GM23338 (cell line): ENCODE measurements around the gene TMEM52. TPM values are rescaled to one million over a fixed set of nuclear protein-coding genes. Genes with fewer than 3 reads are reported as not detected.

Source experiments
- ATAC-seq: fragments of 200-7000 bp; cut with Tn5 transposase; 3 replicates; pipeline ENCODE4 v1.9.1; 2020
- DNase-seq: peaks from one replicate; pipeline ENCODE4 v3.0.0-alpha.2; 2015; ENCODE audit warnings: low spot score
- H2AFZ ChIP-seq: fragments of 200-600 bp; sonication (generic); 2 replicates; pipeline ENCODE4 v1.8.0; 2016; ENCODE audit warnings: antibody characterized with exemption, mild to moderate bottlenecking, moderate library complexity
- H3F3A ChIP-seq: fragments of 200-600 bp; sonication (generic); replicated peaks from 2 replicates; pipeline ENCODE4 v1.8.0; 2017; ENCODE audit warnings: antibody characterized with exemption, mixed run types, low read depth
- H3K27ac ChIP-seq: fragments of 200-600 bp; sonication (generic); 2 replicates; pipeline ENCODE4 v1.6.1; 2016; ENCODE audit warnings: low read depth
- H3K27me3 ChIP-seq: fragments of 200-600 bp; sonication (generic); 2 replicates; pipeline ENCODE4 v1.8.0; 2016; ENCODE audit warnings: mild to moderate bottlenecking, mixed run types, moderate library complexity; ENCODE audit not compliant: insufficient read depth
- H3K36me3 ChIP-seq: fragments of 200-600 bp; sonication (generic); 2 replicates; pipeline ENCODE4 v1.8.0; 2016; ENCODE audit warnings: mild to moderate bottlenecking; ENCODE audit not compliant: insufficient read depth
- H3K4me1 ChIP-seq: fragments of 200-600 bp; sonication (generic); 2 replicates; pipeline ENCODE4 v1.8.0; 2016; ENCODE audit warnings: mild to moderate bottlenecking, moderate library complexity; ENCODE audit not compliant: insufficient read depth
- H3K4me2 ChIP-seq: fragments of 200-600 bp; sonication (generic); 2 replicates; pipeline ENCODE4 v1.7.1; 2017; ENCODE audit warnings: mixed run types
- H3K4me3 ChIP-seq: fragments of 200-600 bp; sonication (generic); 2 replicates; pipeline ENCODE4 v1.6.1; 2016; ENCODE audit warnings: mixed run types
- H3K79me2 ChIP-seq: fragments of 200-600 bp; sonication (generic); replicated peaks from 2 replicates; pipeline ENCODE4 v1.8.0; 2017; ENCODE audit warnings: mild to moderate bottlenecking; ENCODE audit not compliant: insufficient read depth
- H3K9me2 ChIP-seq: fragments of 200-600 bp; sonication (generic); 2 replicates; pipeline ENCODE4 v1.8.0; 2017; ENCODE audit not compliant: insufficient read depth
- H4K20me1 ChIP-seq: fragments of 200-600 bp; sonication (generic); replicated peaks from 2 replicates; pipeline ENCODE4 v1.8.0; 2017; ENCODE audit warnings: mild to moderate bottlenecking; ENCODE audit not compliant: insufficient read depth
- H3K27ac Mint-ChIP-seq: 2 replicates; pipeline ENCODE4 v1.8.0; 2020; ENCODE audit warnings: inconsistent platforms, mild to moderate bottlenecking, moderate library complexity, mixed read lengths
- H3K27me3 Mint-ChIP-seq: 3 replicates; pipeline ENCODE4 v1.8.0; 2022; ENCODE audit warnings: low read depth, mild to moderate bottlenecking, moderate library complexity, mixed read lengths, inconsistent platforms; ENCODE audit not compliant: insufficient read depth, poor library complexity
- H3K36me3 Mint-ChIP-seq: 3 replicates; pipeline ENCODE4 v1.8.0; 2021; ENCODE audit warnings: low read depth, mild to moderate bottlenecking, inconsistent platforms, moderate library complexity, mixed read lengths
- H3K4me1 Mint-ChIP-seq: 3 replicates; pipeline ENCODE4 v1.8.0; 2020; ENCODE audit warnings: mild to moderate bottlenecking, inconsistent platforms, mixed read lengths
- H3K4me3 Mint-ChIP-seq: 3 replicates; pipeline ENCODE4 v1.8.0; 2021; ENCODE audit warnings: moderate library complexity, mild to moderate bottlenecking, inconsistent platforms, mixed read lengths
- H3K9me3 Mint-ChIP-seq: 3 replicates; pipeline ENCODE4 v1.8.0; 2020; ENCODE audit warnings: moderate library complexity, mild to moderate bottlenecking, inconsistent platforms, mixed read lengths
- EZH2 ChIP-seq: fragments of 200-600 bp; sonication (generic); IDR thresholded peaks from one replicate; pipeline ENCODE4 v1.8.0; 2017; ENCODE audit warnings: antibody characterized with exemption, mild to moderate bottlenecking, low read depth; ENCODE audit not compliant: unreplicated experiment
- EZH2phosphoT487 ChIP-seq: fragments of 200-600 bp; sonication (generic); IDR thresholded peaks from one replicate; pipeline ENCODE4 v1.8.1; 2018; ENCODE audit warnings: antibody characterized with exemption; ENCODE audit not compliant: unreplicated experiment
- JUNB ChIP-seq: IDR thresholded peaks from one replicate; pipeline ENCODE4 v1.6.1; 2016; ENCODE audit warnings: antibody characterized with exemption; ENCODE audit not compliant: unreplicated experiment
- NANOG ChIP-seq: IDR thresholded peaks from 2 replicates; pipeline ENCODE4 v1.6.1; 2016; ENCODE audit warnings: antibody characterized with exemption, borderline replicate concordance
- POLR2AphosphoS5 ChIP-seq: IDR thresholded peaks from 2 replicates; pipeline ENCODE4 v1.6.1; 2016; ENCODE audit warnings: antibody characterized with exemption, low read depth
- ZNF114 ChIP-seq: fragments of 250-450 bp; sonication (Bioruptor Pico); IDR thresholded peaks from 2 replicates; pipeline ENCODE4 v1.5.0; 2020; ENCODE audit warnings: mild to moderate bottlenecking, moderate library complexity
- ZNF331 ChIP-seq: fragments of 250-450 bp; sonication (Bioruptor Pico); IDR thresholded peaks from 2 replicates; pipeline ENCODE4 v1.5.0; 2020; ENCODE audit warnings: low read depth, mild to moderate bottlenecking, moderate library complexity
- ZNF462 ChIP-seq: fragments of 250-450 bp; sonication (Bioruptor Pico); IDR thresholded peaks from 2 replicates; pipeline ENCODE4 v1.5.0; 2020; ENCODE audit warnings: mild to moderate bottlenecking, moderate library complexity
- polyA plus RNA-seq: library from polyadenylated mRNA; unstranded; fragments of >200 nt; fragmentation: Nextera tagmentation; extraction: Ambion mirVana; gene quantifications from 2 replicates; pipeline ENCODE4 v1.2.1, GENCODE V29; 2016
- total RNA-seq: library from RNA; depleted of rRNA; stranded (reverse); fragments of >200 nt; shearing (Covaris generic); gene quantifications from 2 replicates; pipeline ENCODE4 v1.2.3, GENCODE V29; 2014
- TF ChIP-seq, protein P1 (sequence below): IDR thresholded peaks from one replicate; pipeline ENCODE4 v1.6.1; 2018; ENCODE audit warnings: antibody characterized with exemption; ENCODE audit not compliant: unreplicated experiment
- TF ChIP-seq, protein P2 (sequence below), 2 experiments: fragments of 200-600 bp in 1 of 2; sonication (generic) in 1 of 2; conservative IDR thresholded peaks; 2 replicates each; pipeline versions ENCODE4 v1.5.1 to v1.6.1; 2016 to 2017; ENCODE audit warnings: antibody characterized with exemption in 2 of 2, low read depth in 2 of 2, mild to moderate bottlenecking in 2 of 2, moderate library complexity in 1 of 2

Gene TMEM52
- total and polyA plus RNA-seq, 2 experiments from 2014 or later: 19.5 to 25.0 TPM

GRCh38 chr1:1941868-1942752, 23.0 kb upstream of the TMEM52 start (continued):
- TF ChIP-seq, protein P1, sequence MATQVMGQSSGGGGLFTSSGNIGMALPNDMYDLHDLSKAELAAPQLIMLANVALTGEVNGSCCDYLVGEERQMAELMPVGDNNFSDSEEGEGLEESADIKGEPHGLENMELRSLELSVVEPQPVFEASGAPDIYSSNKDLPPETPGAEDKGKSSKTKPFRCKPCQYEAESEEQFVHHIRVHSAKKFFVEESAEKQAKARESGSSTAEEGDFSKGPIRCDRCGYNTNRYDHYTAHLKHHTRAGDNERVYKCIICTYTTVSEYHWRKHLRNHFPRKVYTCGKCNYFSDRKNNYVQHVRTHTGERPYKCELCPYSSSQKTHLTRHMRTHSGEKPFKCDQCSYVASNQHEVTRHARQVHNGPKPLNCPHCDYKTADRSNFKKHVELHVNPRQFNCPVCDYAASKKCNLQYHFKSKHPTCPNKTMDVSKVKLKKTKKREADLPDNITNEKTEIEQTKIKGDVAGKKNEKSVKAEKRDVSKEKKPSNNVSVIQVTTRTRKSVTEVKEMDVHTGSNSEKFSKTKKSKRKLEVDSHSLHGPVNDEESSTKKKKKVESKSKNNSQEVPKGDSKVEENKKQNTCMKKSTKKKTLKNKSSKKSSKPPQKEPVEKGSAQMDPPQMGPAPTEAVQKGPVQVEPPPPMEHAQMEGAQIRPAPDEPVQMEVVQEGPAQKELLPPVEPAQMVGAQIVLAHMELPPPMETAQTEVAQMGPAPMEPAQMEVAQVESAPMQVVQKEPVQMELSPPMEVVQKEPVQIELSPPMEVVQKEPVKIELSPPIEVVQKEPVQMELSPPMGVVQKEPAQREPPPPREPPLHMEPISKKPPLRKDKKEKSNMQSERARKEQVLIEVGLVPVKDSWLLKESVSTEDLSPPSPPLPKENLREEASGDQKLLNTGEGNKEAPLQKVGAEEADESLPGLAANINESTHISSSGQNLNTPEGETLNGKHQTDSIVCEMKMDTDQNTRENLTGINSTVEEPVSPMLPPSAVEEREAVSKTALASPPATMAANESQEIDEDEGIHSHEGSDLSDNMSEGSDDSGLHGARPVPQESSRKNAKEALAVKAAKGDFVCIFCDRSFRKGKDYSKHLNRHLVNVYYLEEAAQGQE: no peak
- TF ChIP-seq NANOG (no peak), POLR2AphosphoS5 (no peak)
- TF ChIP-seq, protein P2, sequence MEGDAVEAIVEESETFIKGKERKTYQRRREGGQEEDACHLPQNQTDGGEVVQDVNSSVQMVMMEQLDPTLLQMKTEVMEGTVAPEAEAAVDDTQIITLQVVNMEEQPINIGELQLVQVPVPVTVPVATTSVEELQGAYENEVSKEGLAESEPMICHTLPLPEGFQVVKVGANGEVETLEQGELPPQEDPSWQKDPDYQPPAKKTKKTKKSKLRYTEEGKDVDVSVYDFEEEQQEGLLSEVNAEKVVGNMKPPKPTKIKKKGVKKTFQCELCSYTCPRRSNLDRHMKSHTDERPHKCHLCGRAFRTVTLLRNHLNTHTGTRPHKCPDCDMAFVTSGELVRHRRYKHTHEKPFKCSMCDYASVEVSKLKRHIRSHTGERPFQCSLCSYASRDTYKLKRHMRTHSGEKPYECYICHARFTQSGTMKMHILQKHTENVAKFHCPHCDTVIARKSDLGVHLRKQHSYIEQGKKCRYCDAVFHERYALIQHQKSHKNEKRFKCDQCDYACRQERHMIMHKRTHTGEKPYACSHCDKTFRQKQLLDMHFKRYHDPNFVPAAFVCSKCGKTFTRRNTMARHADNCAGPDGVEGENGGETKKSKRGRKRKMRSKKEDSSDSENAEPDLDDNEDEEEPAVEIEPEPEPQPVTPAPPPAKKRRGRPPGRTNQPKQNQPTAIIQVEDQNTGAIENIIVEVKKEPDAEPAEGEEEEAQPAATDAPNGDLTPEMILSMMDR (conservative IDR thresholded peaks at IDR 0.05; ENCODE audit: low read depth in 2 of 2): no peak

GRCh38 chr1:1941211-1941841, 22.2 kb upstream of the TMEM52 start:
- Histone ChIP-seq H3F3A (0 out of 2 replicates have a peak, but pooled peaks cover 4% of the 10 kb centered on the region), H3K36me3 (no peaks in the 10 kb centered on the region), H4K20me1 (no peaks in the 10 kb centered on the region), H3K4me2 (no peak overlapping the region), H3K4me3 (no peak overlapping the region), H3K4me1 (no peaks in the 10 kb centered on the region), H3K79me2 (no peaks in the 10 kb centered on the region), H3K27ac (no peak overlapping the region), H2AFZ (no peak overlapping the region), H3K27me3 (no peaks in the 10 kb centered on the region), H3K9me2 (no peaks in the 10 kb centered on the region)
- peaks cover 20% of the 10 kb centered on the region for H3K27me3 Mint-ChIP-seq
- ATAC-seq (no peak), DNase-seq (no peak)
- H3K27ac Mint-ChIP-seq: no peak overlapping the region
- H3K36me3 Mint-ChIP-seq: no peaks in the 10 kb centered on the region
- H3K4me3 Mint-ChIP-seq: no peak overlapping the region
- H3K4me1 Mint-ChIP-seq: peaks cover 4% of the 10 kb centered on the region; the same call in 1 of the 3 replicates
- no peaks in the 10 kb centered on the region for H3K9me3 Mint-ChIP-seq
- no peak for TF ChIP-seq ZNF331 (CRISPR knock-in tag)
- TF ChIP-seq ZNF114 (CRISPR knock-in tag): no peak
- TF ChIP-seq NANOG: no peak
- TF ChIP-seq ZNF462: no peak
- TF ChIP-seq EZH2phosphoT487: no peak
- no peak for TF ChIP-seq EZH2
- no peak for TF ChIP-seq JUNB
